K562 (cell line): Measurements from ENCODE around the gene ERGIC1. TPM values are rescaled to one million over a fixed set of nuclear protein-coding genes. Genes with fewer than 3 reads are reported as not detected.

Experiments used
- ARID2 ChIP-seq: fragments of 450-650 bp; IDR thresholded peaks from 2 replicates; pipeline ENCODE4 v1.6.1; 2017; ENCODE audit warnings: antibody characterized with exemption, mild to moderate bottlenecking
- ARID3A ChIP-seq: IDR thresholded peaks from 2 replicates; pipeline ENCODE4 v1.6.1; 2012; ENCODE audit warnings: low read depth, low read length, improper control_type of control experiment, borderline replicate concordance
- ATF7 ChIP-seq: fragments of 450-650 bp; IDR thresholded peaks from 2 replicates; pipeline ENCODE4 v1.7.1; 2014; ENCODE audit warnings: mild to moderate bottlenecking, moderate library complexity
- CEBPG ChIP-seq, 3 experiments: fragments of 200-800 bp in 1 of 3; sonication (Bioruptor generic) in 1 of 3; sonication (generic) in 1 of 3; formaldehyde crosslinking in 1 of 3; IDR thresholded peaks in 2 of 3; conservative IDR thresholded peaks in 1 of 3; 2 replicates each; pipeline versions ENCODE4 v1.6.1 to v1.8.0; 2016 to 2022; ENCODE audit warnings: missing compliant biosample characterization in 2 of 3, missing genetic modification characterization in 2 of 3, mild to moderate bottlenecking in 1 of 3, missing genetic modification reagents in 1 of 3
- DACH1 ChIP-seq: fragments of 450-650 bp; IDR thresholded peaks from 2 replicates; pipeline ENCODE4 v1.6.1; 2018; ENCODE audit not compliant: partially characterized antibody
- ELF2 ChIP-seq: fragments of 250-450 bp; sonication (Bioruptor Pico); IDR thresholded peaks from 2 replicates; pipeline ENCODE4 v1.5.0; 2021; ENCODE audit warnings: mild to moderate bottlenecking
- HIVEP1 ChIP-seq: fragments of 250-450 bp; sonication (Bioruptor Pico); IDR thresholded peaks from 2 replicates; pipeline ENCODE4 v1.4.0; 2020; ENCODE audit warnings: mild to moderate bottlenecking
- PKNOX1 ChIP-seq: fragments of 450-650 bp; IDR thresholded peaks from 2 replicates; pipeline ENCODE4 v1.6.1; 2016
- POLR2B ChIP-seq: fragments of 450-650 bp; IDR thresholded peaks from 2 replicates; pipeline ENCODE4 v1.6.1; 2018; ENCODE audit warnings: low read depth; ENCODE audit not compliant: partially characterized antibody
- RBM22 ChIP-seq: fragments of 200-400 bp; formaldehyde crosslinking; IDR thresholded peaks from 2 replicates; pipeline ENCODE4 v1.6.1; 2018; ENCODE audit warnings: low read length, low read depth; ENCODE audit not compliant: poor library complexity, severe bottlenecking
- SAP30 ChIP-seq: fragments of 200-600 bp; sonication (generic); IDR thresholded peaks from 2 replicates; pipeline ENCODE4 v1.6.1; 2012; ENCODE audit warnings: borderline replicate concordance, low read depth, mild to moderate bottlenecking, moderate library complexity, low read length, control low read depth, inconsistent platforms; ENCODE audit not compliant: insufficient read depth, poor library complexity, severe bottlenecking
- SUPT5H ChIP-seq: fragments of 450-650 bp; IDR thresholded peaks from 2 replicates; pipeline ENCODE4 v1.6.1; 2016
- UBTF ChIP-seq, 2 experiments: IDR thresholded peaks; 2 replicates each; pipeline ENCODE4 v1.6.1; 2012; ENCODE audit warnings: improper control_type of control experiment in 2 of 2, low read depth in 2 of 2, low read length in 2 of 2, borderline replicate concordance in 1 of 2
- YBX1 ChIP-seq: fragments of 450-650 bp; IDR thresholded peaks from 2 replicates; pipeline ENCODE4 v1.7.1; 2016; ENCODE audit warnings: mild to moderate bottlenecking
- YY1 ChIP-seq, 3 experiments: IDR thresholded peaks; 2 replicates each; pipeline ENCODE4 v1.6.1; 2011; ENCODE audit warnings: low read length in 2 of 3, mild to moderate bottlenecking in 2 of 3, moderate library complexity in 2 of 3, borderline replicate concordance in 1 of 3, control low read depth in 1 of 3, low read depth in 1 of 3; ENCODE audit not compliant: insufficient read depth in 3 of 3, insufficient replicate concordance in 2 of 3, control insufficient read depth in 1 of 3, insufficient read length in 1 of 3; ENCODE audit errors: extremely low read depth in 1 of 3
- ZBTB17 ChIP-seq: fragments of 450-650 bp; formaldehyde crosslinking; IDR thresholded peaks from 2 replicates; pipeline ENCODE4 v1.4.0; 2020; ENCODE audit warnings: mild to moderate bottlenecking
- ZBTB43 ChIP-seq: sonication (generic); formaldehyde crosslinking; IDR thresholded peaks from 2 replicates; pipeline ENCODE4 v1.8.0; 2023; ENCODE audit warnings: mild to moderate bottlenecking, missing genetic modification reagents
- ZBTB7A ChIP-seq: IDR thresholded peaks from 2 replicates; pipeline ENCODE4 v1.6.1; 2011; ENCODE audit warnings: low read depth, mild to moderate bottlenecking, low read length, moderate library complexity, borderline replicate concordance; ENCODE audit not compliant: control insufficient read depth
- ZNF668 ChIP-seq: fragments of 250-450 bp; sonication (Bioruptor Pico); IDR thresholded peaks from 2 replicates; pipeline ENCODE4 v1.8.0; 2022; ENCODE audit warnings: mild to moderate bottlenecking, inconsistent platforms
- ZNF764 ChIP-seq: fragments of 250-450 bp; sonication (Bioruptor Pico); IDR thresholded peaks from 2 replicates; pipeline ENCODE4 v1.4.0; 2020; ENCODE audit warnings: low read depth, mild to moderate bottlenecking, moderate library complexity
- polyA plus RNA-seq, 8 experiments: library from polyadenylated mRNA; depleted of rRNA in 4 of 8; stranded (reverse) in 5 of 8; unstranded in 3 of 8; fragments of >200 nt; fragmentation: Nextera tagmentation in 2 of 8; fragmentation: Illumina TruSeq in 1 of 8; extraction: Ambion mirVana in 2 of 8; extraction: Trizol in 1 of 8; gene quantifications; 2 replicates each; pipeline versions ENCODE4 v1.2.1 to v1.2.3, GENCODE V29; 2011 to 2014; ENCODE audit warnings: inconsistent platforms in 1 of 8, missing spikeins in 1 of 8
- total RNA-seq, 7 experiments: library from RNA; depleted of rRNA in 6 of 7; stranded (reverse); fragments of >200 nt in 6 of 7; fragmentation: Illumina TruSeq in 2 of 7; extraction: Trizol in 2 of 7; gene quantifications; 2 replicates each; pipeline versions ENCODE4 v1.2.1 to v1.2.3, GENCODE V29; 2011 to 2021; ENCODE audit warnings: low replicate concordance in 1 of 7

ERGIC1 gene
- total and polyA plus RNA-seq, 9 of the 15 experiments (the other 6 are each of a cell fraction or from before 2014, with no cell fraction given): 5.5 to 68.4 (median 36.4) TPM

- TF ChIP-seq PKNOX1 (no peak), ARID2 (no peak), POLR2B (no peak), UBTF (IDR thresholded peaks at IDR 0.05; ENCODE audit: borderline replicate concordance in 1 of 2, low read depth in 2 of 2, low read length in 2 of 2) (peak in 1 of 2 experiments; percentile 63; a peak in 1 of 4 replicates), ZNF668 (no peak), ZBTB17 (0 out of 2 replicates have a peak, but pooled peaks have one; percentile 26), DACH1 (no peak), ATF7 (peak; percentile 72), YBX1 (no peak), YY1 (IDR thresholded peaks at IDR 0.05; ENCODE audit: borderline replicate concordance in 1 of 3, control insufficient read depth in 1 of 3, extremely low read depth in 1 of 3, insufficient read depth in 3 of 3, insufficient read length in 1 of 3, insufficient replicate concordance in 2 of 3, low read depth in 1 of 3, low read length in 2 of 3) (peak in 1 of 3 experiments; percentile 40), HIVEP1 (no peak), ARID3A (0 out of 2 replicates have a peak, but pooled peaks have one; percentile 56), SAP30 (no peak), ZBTB43 (CRISPR knock-in tag) (no peak), RBM22 (no peak), SUPT5H (0 out of 2 replicates have a peak, but pooled peaks have one; percentile 26), ZNF764 (CRISPR knock-in tag) (no peak), CEBPG (CRISPR knock-in tag; IDR thresholded peaks at IDR 0.05) (no peak; the same call in 1 of the 2 replicates), CEBPG (tag; conservative IDR thresholded peaks at IDR 0.05 in 1 of 2, IDR thresholded peaks at IDR 0.05 in 1 of 2) (peak; percentile 67 to 86; a peak in 3 of 4 replicates), ZBTB7A (no peak; the same call in 1 of the 2 replicates), ELF2 (CRISPR knock-in tag) (peak; percentile 10; the same call in 1 of the 2 replicates)
Measured at GRCh38 chr5:172984244-172984953, 150.3 kb downstream of the ERGIC1 start (continued).
